Neural progenitor cell (in vitro differentiated cells): ENCODE results near the gene PPFIBP1. TPM values are rescaled to one million over a fixed set of nuclear protein-coding genes. Genes with fewer than 3 reads are reported as not detected.

ENCODE experiments used
- DNase-seq: peaks from one replicate; pipeline ENCODE4 v3.0.0-alpha.2; 2016; ENCODE audit warnings: low spot score
- H2AFZ ChIP-seq: fragments of 200-600 bp; sonication (generic); replicated peaks from 2 replicates; pipeline ENCODE4 v1.6.1; 2016; ENCODE audit warnings: antibody characterized with exemption
- H3F3A ChIP-seq: fragments of 200-600 bp; sonication (generic); 2 replicates; pipeline ENCODE4 v1.6.1; 2016; ENCODE audit warnings: antibody characterized with exemption, low read depth
- H3K27ac ChIP-seq: fragments of 200-600 bp; sonication (generic); 2 replicates; pipeline ENCODE4 v1.5.1; 2016; ENCODE audit warnings: mild to moderate bottlenecking
- H3K27me3 ChIP-seq: fragments of 200-600 bp; sonication (generic); 2 replicates; pipeline ENCODE4 v1.6.1; 2016; ENCODE audit warnings: mild to moderate bottlenecking, moderate library complexity
- H3K36me3 ChIP-seq: fragments of 200-600 bp; sonication (generic); 2 replicates; pipeline ENCODE4 v1.5.1; 2016
- H3K4me1 ChIP-seq: fragments of 200-600 bp; sonication (generic); 2 replicates; pipeline ENCODE4 v1.6.1; 2016; ENCODE audit warnings: mixed run types
- H3K4me2 ChIP-seq: fragments of 200-600 bp; sonication (generic); 2 replicates; pipeline ENCODE4 v1.6.1; 2016
- H3K4me3 ChIP-seq: fragments of 200-600 bp; sonication (generic); 2 replicates; pipeline ENCODE4 v1.5.1; 2016
- H3K79me2 ChIP-seq: fragments of 200-600 bp; sonication (generic); 2 replicates; pipeline ENCODE4 v1.6.1; 2016; ENCODE audit warnings: low read depth
- H3K9ac ChIP-seq: fragments of 200-600 bp; sonication (generic); 2 replicates; pipeline ENCODE4 v1.6.1; 2016
- H3K9me3 ChIP-seq: fragments of 200-600 bp; sonication (generic); 2 replicates; pipeline ENCODE4 v1.5.1; 2016; ENCODE audit warnings: low read depth
- H4K20me1 ChIP-seq: fragments of 200-600 bp; sonication (generic); 2 replicates; pipeline ENCODE4 v1.6.1; 2016; ENCODE audit warnings: low read depth
- H3K27ac Mint-ChIP-seq: 3 replicates; pipeline ENCODE4 v1.8.0; 2021; ENCODE audit warnings: mixed read lengths
- H3K27me3 Mint-ChIP-seq: 2 replicates; pipeline ENCODE4 v1.8.0; 2022; ENCODE audit warnings: low read depth, mild to moderate bottlenecking, inconsistent platforms, moderate library complexity, mixed read lengths; ENCODE audit not compliant: insufficient read depth
- H3K36me3 Mint-ChIP-seq: 3 replicates; pipeline ENCODE4 v1.8.0; 2021; ENCODE audit warnings: mixed read lengths
- H3K4me1 Mint-ChIP-seq: 3 replicates; pipeline ENCODE4 v1.8.0; 2021; ENCODE audit warnings: mixed read lengths
- H3K4me3 Mint-ChIP-seq: 3 replicates; pipeline ENCODE4 v1.8.0; 2021; ENCODE audit warnings: mild to moderate bottlenecking, moderate library complexity, mixed read lengths
- H3K9me3 Mint-ChIP-seq: 3 replicates; pipeline ENCODE4 v1.8.0; 2020; ENCODE audit warnings: mixed read lengths
- CTCF ChIP-seq: fragments of 200-600 bp; sonication (generic); IDR thresholded peaks from 2 replicates; pipeline ENCODE4 v1.5.1; 2017; ENCODE audit warnings: antibody characterized with exemption, mild to moderate bottlenecking
- EZH2 ChIP-seq: fragments of 200-600 bp; sonication (generic); IDR thresholded peaks from 2 replicates; pipeline ENCODE4 v1.6.1; 2017; ENCODE audit warnings: antibody characterized with exemption, mild to moderate bottlenecking, moderate library complexity
- EZH2phosphoT487 ChIP-seq: fragments of 200-600 bp; sonication (generic); IDR thresholded peaks from 2 replicates; pipeline ENCODE4 v1.6.1; 2017; ENCODE audit warnings: antibody characterized with exemption
- total RNA-seq: library from RNA; depleted of rRNA; stranded (reverse); fragments of >200 nt; gene quantifications from 2 replicates; pipeline ENCODE4 v1.2.3, GENCODE V29; 2015; ENCODE audit warnings: low replicate concordance

The PPFIBP1 gene
- total RNA-seq, 1 donor from 2014 or later: 61.7 TPM

DNA sequence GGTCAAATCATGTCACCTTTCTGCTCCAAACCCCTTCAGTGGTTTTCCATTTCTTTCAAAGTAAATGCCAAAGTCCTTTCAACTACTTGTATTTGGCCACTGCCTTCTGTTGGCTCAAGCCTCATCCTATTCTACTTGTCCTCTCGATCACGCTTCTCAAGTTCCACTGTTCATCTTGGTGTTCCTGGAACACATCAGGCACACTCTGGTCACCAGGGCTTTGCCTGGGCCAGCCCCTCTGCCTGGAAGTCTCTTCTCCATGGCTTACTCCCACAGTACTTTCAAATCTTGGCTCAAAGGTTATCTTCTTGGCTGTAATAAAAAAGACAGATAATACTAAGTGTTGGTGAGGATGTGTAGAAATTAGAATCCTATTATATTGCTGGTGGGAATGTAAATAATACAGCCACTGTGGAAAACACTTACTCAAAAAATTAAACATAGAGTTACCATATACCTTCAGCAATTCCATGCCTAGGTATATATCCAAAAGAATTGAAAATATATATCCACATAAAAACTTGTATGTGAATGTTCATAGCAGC is 17.3 kb upstream of the PPFIBP1 start:
- no peaks in the 10 kb centered on the region for H3K36me3 ChIP-seq
- no peak overlapping the region for H3K4me3 ChIP-seq
- no peaks in the 10 kb centered on the region for H4K20me1 ChIP-seq
- no peak overlapping the region for H3K27ac Mint-ChIP-seq
- no peaks in the 10 kb centered on the region for H3K79me2 ChIP-seq
- no peaks in the 10 kb centered on the region for H3K36me3 Mint-ChIP-seq
- H3K27ac ChIP-seq: no peak overlapping the region
- no peak for DNase-seq
- H3K27me3 Mint-ChIP-seq: no peaks in the 10 kb centered on the region
- no peaks in the 10 kb centered on the region for H3F3A ChIP-seq
- H3K9me3 ChIP-seq: no peaks in the 10 kb centered on the region
- H3K9ac ChIP-seq: no peak overlapping the region
- no peak overlapping the region for H3K4me2 ChIP-seq
- no peak for TF ChIP-seq EZH2phosphoT487
- H3K9me3 Mint-ChIP-seq: no peaks in the 10 kb centered on the region
- H3K4me3 Mint-ChIP-seq: no peak overlapping the region
- no peaks in the 10 kb centered on the region for H3K27me3 ChIP-seq
- no peaks in the 10 kb centered on the region for H3K4me1 ChIP-seq
- no peaks in the 10 kb centered on the region for H3K4me1 Mint-ChIP-seq
- no peak overlapping the region for H2AFZ ChIP-seq

DNA sequence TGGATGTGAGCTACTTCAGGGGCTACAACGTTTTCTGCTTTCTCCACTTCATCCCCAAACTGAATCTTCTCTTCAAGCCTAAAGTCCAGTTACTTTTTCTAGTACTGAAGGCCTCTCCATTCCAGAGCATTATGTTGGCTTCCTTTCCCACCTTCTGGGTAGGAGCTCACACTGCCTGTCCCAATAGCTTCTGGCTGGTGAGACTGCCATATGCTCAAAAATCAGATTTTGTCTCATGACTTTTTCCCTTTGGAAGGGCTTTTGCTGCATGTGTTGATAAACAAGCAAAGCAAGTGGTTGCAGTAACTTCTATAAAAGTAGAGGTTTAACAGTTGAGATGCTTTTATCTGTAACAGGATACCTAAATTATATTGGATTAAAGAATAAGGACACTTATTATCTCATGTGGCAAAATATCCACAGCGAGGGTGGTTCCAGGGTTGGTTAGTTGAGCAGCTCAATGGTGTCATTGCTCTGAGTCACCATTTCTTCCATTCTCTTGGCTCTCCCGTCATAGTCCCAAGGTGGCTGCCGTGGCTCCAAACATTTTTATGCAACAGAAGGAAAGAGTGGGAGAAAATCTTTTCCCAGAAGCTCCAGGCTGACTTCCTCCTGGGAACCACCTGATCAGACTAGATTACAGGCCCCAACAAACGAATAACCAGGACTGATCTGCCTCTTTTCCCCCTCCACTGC is 15.1 kb upstream of the PPFIBP1 start:
- Histone ChIP-seq H3K9ac (no peak overlapping the region), H4K20me1 (no peaks in the 10 kb centered on the region), H3K27ac (no peak overlapping the region), H3K79me2 (no peaks in the 10 kb centered on the region), H2AFZ (no peak overlapping the region), H3K9me3 (no peaks in the 10 kb centered on the region), H3K27me3 (no peaks in the 10 kb centered on the region), H3K36me3 (no peaks in the 10 kb centered on the region), H3K4me3 (no peak overlapping the region), H3K4me2 (no peak overlapping the region), H3F3A (no peaks in the 10 kb centered on the region), H3K4me1 (no peaks in the 10 kb centered on the region)
- TF ChIP-seq CTCF (no peak), EZH2phosphoT487 (no peak), EZH2 (no peak)
- DNase-seq: no peak
- Mint-ChIP-seq H3K27me3 (no peaks in the 10 kb centered on the region), H3K36me3 (no peaks in the 10 kb centered on the region), H3K4me1 (peaks cover 6% of the 10 kb centered on the region), H3K27ac (no peak overlapping the region), H3K4me3 (no peak overlapping the region), H3K9me3 (no peaks in the 10 kb centered on the region)

- no peak for DNase-seq
- Mint-ChIP-seq H3K27ac (no peak overlapping the region), H3K4me3 (no peak overlapping the region), H3K27me3 (no peaks in the 10 kb centered on the region), H3K36me3 (no peaks in the 10 kb centered on the region), H3K9me3 (no peaks in the 10 kb centered on the region), H3K4me1 (peaks cover 13% of the 10 kb centered on the region)
- Histone ChIP-seq H3K9me3 (no peaks in the 10 kb centered on the region), H3K4me1 (no peaks in the 10 kb centered on the region), H2AFZ (peak overlapping the region; percentile 10), H3K4me2 (no peak overlapping the region), H3K79me2 (no peaks in the 10 kb centered on the region), H4K20me1 (no peaks in the 10 kb centered on the region), H3K36me3 (no peaks in the 10 kb centered on the region), H3K4me3 (no peak overlapping the region), H3K27me3 (no peaks in the 10 kb centered on the region), H3F3A (no peaks in the 10 kb centered on the region), H3K9ac (no peak overlapping the region), H3K27ac (no peak overlapping the region)
- TF ChIP-seq EZH2 (no peak), CTCF (no peak), EZH2phosphoT487 (no peak)
These were observed 12.8 kb upstream of the PPFIBP1 start for GRCh38 chr12:27511031-27511722.

DNA sequence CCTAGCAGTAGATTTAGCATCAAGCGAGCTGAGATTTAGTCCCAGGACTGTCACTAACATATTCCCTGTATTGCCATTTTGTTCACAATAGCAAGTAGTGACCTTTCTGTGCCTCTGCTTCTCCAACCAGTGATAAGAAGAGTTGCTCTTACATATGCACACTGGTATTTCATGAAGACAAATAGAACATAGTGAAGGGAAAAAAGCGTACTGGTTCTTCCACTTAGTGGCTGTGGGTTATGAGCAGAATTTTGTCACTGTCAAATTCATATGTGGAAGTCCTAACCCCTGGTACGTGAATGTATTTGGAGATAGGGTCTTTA is 12.3 kb upstream of the PPFIBP1 start:
- no peaks in the 10 kb centered on the region for H3K9me3 ChIP-seq
- H3K36me3 ChIP-seq: no peaks in the 10 kb centered on the region
- no peaks in the 10 kb centered on the region for H4K20me1 ChIP-seq
- no peak overlapping the region for H3K27ac Mint-ChIP-seq
- no peaks in the 10 kb centered on the region for H3K36me3 Mint-ChIP-seq
- no peaks in the 10 kb centered on the region for H3F3A ChIP-seq
- DNase-seq: no peak
- no peaks in the 10 kb centered on the region for H3K9me3 Mint-ChIP-seq
- H3K4me2 ChIP-seq: no peak overlapping the region
- no peak for TF ChIP-seq EZH2
- no peak for TF ChIP-seq CTCF
- TF ChIP-seq EZH2phosphoT487: no peak
- H2AFZ ChIP-seq: no peak overlapping the region
- H3K27ac ChIP-seq: no peak overlapping the region
- H3K4me1 Mint-ChIP-seq: peaks cover 13% of the 10 kb centered on the region
- no peak overlapping the region for H3K4me3 Mint-ChIP-seq
- H3K27me3 Mint-ChIP-seq: no peaks in the 10 kb centered on the region
- H3K9ac ChIP-seq: no peak overlapping the region
- H3K4me1 ChIP-seq: no peaks in the 10 kb centered on the region
- H3K4me3 ChIP-seq: no peak overlapping the region
- H3K27me3 ChIP-seq: no peaks in the 10 kb centered on the region
- no peaks in the 10 kb centered on the region for H3K79me2 ChIP-seq
